HPDE6-E6E7 (cell line): ENCODE measurements around the gene URB1.
"Not testable (repeated sequence)": the region's sequence is repeated elsewhere in the genome, so short reads cannot be mapped to it uniquely, and the experiment has no call there.

Source experiments
- DNase-seq: peaks from one replicate; pipeline ENCODE4 v3.0.0; 2011; ENCODE audit warnings: missing footprints; ENCODE audit errors: extremely low spot score

URB1 gene, protein sequence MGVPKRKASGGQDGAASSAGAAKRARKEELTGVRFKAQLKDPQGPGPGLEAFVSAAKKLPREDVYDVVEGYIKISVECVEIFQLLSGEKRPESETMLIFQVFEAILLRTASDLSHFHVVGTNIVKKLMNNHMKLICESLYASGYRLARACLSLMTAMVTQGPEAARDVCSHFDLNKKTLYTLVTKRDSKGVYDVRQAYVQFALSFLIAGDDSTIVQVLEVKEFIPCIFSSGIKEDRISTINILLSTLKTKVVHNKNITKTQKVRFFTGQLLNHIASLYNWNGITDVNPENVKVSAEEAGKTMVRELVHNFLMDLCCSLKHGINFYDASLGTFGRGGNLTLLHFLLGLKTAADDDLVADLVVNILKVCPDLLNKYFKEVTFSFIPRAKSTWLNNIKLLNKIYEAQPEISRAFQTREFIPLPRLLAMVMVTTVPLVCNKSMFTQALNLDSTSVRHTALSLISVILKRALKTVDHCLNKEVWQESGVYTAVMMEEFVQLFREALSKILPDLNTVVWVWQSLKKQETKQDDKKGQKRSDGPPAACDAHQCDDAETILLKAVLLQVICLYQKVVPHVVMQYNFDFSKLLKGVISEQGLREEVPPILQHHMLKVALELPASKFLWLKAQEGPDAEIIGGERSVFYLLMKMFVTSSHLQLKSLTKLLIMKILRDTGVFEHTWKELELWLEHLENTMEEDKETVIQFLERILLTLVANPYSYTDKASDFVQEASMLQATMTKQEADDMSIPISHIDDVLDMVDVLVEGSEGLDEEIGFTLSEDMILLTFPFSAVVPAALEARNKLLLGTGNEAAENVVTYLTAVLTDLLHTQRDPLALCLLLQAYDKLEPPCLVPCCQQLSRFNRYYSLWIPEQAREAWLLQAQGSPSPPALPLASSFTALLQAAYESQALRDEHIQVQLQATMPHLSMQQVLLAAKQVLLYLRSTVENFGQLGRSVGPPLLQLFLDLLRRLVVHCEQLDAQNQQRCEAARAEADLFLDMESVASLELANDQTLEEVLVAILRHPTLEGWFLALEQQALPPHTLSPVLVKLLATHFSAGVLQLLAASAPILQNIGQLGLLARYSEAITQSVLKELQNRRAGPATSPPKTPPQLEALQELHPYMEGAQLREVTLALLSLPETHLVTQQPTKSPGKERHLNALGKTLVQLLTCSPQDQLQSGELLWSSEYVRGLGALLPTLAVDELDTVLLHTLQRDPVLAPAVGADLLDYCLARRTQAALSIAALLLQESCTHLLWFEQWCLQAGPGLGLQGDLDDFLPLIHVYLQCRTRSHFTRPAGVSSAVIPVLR (N-terminal part only)

DNA sequence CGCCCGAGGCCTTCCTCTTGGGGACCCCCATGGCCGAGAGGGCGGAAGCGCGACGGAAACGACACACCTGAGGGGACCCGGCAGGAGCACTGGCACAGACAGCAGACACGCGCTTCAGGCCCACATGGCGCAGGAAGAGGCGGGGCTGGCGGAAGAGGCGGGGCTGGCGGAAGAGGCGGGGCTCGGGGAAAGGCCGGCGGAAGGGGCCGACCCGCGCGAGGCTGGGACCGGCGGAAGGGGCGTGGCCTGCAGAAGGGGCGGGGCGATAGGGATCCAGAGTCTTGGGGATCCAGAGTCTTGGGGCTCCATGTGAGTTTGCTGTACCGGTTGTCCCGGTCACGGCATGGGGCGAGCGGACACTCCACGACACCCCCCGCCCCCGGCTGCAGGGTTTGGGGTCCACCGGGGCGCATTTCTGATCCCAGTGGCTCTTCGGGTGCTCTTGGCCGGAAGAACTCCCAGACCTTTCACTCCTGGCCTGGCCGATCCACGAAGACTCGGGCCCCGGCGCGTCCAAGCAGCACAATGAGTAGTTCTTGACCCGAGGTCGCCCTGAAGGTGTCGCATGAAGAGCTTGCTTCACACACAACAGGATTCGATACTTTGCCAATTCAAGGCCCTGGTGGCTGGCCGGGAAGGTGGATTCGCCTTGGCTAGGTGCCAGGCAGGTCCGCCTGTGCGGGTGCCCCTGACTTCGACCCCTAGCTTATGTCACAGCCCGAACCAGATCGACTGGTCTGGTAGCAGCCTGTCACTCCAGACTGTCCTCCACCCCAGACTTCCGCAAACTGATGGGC, at the start of gene URB1:
URB1 (minus strand) TSS at position 133 of the 797 bp plus-strand sequence; CDS start at position 31, 102 bp downstream.
- peak; percentile 67 for DNase-seq

DNA sequence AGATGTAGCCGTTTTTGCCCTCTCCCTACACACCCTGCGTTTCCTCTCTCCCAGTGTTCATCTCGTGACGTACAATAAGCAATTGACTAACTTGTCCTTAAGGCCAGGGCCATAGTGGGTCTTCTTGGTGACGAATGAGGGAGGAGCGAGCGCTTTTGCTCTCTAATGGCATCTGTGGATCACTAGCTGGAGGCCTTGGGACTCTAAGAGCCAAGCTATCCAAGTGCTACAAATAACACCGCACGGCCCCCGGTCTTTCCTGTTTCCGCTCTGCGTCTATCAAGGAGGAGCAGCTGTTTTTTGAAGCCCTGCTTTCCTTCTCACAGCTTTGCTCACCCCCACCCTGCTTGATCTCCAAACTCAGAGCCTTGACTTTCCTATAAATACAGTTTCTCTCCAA, 44.9 kb upstream of the URB1 start:
- no peak for DNase-seq

DNA sequence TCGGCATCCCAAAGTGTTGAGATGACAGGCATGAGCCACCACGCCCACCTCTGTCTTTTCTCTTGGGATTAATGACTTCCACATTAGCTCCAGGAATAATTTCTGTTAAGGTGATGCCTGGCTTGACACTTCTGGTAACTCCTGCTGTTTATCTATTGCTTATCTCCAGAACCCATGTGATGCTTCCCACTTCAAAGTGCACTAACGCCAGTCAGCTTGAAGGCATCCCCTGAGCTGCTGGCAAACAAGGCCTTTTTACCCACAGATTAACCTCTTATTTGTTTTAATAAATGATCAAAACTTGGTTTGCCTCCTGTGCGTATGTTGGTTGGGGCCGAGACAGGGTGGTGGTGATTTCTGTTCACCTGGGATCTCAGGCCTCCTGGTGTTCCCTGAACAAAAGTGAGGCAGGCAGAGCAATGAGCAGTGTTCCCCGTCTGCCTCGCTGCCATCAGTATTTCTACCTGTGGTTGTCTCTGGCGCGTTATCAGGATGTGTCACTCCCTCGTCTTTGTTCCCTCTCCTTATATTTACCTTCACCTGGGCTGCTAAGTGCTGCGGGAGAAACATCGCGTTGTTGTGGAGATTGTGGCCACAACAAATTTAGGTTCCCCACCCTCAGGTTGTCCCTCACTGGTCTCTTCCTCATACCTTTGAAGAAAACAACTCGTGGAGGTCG, 40.3 kb upstream of the URB1 start:
- DNase-seq: not testable (repeated sequence)

DNA sequence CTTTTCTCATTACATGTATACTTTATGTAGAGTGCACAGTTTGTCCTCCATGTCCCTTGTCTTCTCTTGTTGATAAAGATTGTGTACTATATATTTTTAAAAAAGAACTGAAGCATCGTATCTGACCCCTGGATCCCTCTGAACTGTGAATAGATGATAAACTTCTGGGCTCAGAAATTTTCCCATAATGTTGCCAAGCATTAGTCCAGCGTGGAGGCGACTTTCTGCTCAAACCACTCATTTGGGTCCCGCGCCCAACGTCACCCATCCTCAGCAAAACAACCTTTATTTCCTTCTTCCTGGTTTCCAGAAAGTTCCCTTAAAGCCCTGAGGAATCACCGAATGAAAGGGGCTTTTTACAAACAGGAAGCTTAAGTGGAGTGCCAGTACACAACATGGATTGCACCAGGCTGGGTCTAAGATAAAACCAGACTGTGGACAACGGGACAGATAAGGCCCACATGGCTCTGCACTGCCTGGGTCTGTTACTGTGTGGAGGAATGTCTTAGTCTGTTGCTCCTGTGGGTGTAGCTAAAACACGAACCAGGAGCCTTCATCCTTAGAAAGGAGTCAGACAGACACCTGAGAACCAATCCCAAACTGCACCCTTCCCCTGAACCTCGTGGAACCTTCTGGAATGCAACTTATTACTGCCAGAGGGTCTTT, 35.3 kb upstream of the URB1 start:
- DNase-seq: no peak

DNA sequence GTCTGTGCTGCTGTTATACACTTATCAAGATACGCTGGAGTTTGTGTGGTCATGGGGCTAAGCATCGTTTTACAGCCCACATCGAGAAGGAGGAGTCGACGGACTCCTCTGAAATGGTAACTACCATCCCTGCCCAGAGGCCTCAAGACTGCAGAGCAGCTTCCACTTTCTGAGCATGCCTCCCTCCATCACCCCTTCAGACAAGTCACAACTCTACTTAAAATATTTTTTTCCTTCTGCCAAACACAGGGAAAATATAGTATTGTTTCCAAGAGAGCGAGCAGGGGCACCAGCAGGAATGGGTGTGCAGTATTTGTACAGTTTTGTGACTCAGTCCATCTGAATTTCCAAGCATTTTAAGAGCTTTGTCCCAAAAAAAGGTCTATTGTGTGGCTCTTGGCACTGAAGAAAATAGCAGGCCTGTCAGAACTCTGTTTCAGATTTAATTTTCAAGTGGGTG, 33.8 kb upstream of the URB1 start:
- DNase-seq: no peak

DNA sequence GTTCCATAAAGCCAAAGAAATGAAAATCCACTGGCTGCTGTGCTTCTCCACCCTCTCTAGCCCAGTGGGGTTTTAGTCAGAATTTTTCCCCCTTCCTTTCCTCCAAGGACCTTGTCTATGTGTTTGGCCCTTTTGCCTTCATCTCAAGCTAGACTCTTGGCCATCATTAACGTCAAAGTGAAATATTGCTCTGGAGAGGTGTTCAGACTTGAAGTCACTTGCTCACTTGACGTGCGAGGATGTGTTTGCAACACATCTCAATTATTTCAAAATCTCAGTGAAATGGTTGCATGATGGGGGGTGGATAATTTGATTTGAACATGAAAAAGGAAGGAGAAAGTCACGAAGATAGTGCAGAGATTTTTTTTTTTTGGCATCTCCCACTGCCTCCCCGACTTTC, 33.3 kb upstream of the URB1 start:
- DNase-seq: no peak

DNA sequence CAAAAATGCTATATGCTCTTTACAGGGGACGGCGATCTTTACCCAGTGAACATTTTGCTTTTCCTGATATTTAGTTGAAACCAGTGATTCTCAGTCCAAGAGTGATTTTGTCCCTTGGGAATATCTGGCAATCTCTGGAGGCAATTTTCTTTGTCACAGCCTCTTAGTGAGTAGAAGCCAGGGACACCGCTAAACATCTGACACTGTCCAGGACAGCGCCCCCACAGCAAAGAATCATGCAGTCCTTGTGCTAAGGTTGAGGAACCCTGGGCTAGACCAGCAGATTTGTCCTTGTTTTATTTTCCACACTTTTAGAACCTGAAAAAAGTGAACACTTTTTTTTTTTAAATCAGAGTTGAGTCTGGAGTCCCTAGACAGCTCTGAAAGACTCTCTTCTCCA, 32.8 kb upstream of the URB1 start:
- no peak for DNase-seq

DNA sequence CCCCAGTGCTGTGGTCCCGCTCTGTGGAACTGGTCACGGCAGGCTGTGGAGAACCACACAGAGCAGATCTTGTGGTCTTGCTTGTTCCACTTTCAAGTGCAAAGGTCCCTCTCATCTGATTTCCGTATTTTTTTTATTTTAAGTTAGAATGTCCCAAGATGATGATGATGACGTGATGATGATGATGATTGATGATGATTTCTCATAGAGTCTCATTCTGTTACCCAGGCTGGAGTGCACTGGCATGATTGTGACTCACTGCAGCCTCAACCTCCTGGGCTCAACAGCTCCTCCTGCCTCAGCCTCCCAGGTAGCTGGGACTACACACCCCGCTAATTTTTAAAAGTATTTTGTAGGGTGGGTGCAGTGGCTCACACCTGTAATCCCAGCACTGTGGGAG, 31.9 kb upstream of the URB1 start:
- DNase-seq: no peak

DNA sequence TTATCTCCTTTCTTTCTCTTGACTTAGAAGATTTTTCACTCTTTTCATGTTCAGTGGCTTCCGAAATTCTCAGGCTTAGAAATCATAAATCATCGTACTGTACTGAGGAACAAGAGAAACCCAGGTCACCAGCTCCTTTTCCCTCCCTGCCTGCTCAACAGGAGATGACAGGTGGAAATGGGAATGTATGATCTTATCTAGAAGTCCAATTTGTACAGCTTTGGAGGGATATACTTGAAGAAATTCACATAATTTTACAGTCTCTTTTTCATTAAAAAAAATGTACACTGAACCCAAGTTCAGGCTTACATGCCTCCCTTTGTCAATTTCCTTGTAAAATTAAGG, 31.4 kb upstream of the URB1 start:
- no peak for DNase-seq

DNA sequence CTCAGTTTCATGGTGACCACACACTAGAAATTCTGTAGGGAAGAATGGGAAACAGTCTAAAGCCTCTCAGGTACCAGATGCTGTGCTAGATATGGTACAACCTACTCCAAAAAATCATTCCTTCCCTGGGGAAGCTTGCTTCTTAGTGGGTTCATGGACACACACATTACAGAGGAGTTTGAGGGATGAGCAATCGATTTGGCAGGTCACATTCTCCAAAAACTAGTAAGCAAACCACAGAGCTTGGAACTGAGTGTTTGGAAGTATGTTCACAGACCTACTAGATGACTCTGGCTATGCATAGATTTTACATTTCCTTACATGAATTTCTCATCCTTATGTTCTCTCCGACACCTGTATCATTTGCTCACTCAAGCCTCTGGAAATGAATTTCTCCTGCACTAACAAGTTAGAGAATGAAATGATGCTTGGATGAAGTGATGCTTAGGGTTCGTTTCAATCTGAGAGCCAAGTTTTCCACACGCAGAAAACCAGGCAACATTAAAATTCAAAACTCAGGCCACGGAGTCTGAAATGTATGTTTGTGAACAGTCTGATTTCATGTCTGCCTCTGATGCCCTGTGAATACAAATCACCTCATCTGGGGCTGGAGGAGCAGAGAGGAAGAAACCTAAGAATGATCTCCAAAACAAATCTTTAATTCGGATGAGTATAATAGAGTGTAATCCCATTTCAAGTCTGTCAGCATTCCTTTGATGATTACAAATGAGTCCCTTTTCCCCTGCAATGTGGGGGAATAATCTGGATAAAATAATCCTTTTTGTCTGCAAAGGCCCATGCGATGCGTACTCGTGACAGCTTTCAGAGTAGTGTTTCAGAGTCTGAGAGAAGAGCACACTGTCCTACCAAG, 30.7 kb upstream of the URB1 start:
- DNase-seq: no peak

DNA sequence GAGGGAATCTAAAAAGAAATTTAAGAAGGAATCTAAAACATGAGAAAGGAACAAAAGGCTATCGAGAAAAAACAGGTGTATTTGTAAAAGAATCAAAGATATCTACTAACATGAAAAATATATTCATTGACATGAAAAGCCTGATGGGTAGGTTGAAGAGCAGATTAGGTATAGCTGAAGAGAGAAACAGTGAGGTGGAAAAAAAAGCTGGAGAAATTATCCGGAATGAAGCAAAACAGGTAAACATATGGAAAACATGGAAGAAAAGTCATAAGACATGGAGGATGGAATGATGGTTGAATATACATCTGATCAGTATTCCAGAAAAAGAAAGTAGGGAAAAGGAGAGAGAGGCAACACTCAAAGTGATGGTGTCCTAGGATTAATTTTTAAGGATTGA, 29.3 kb upstream of the URB1 start:
- DNase-seq: no peak

DNA sequence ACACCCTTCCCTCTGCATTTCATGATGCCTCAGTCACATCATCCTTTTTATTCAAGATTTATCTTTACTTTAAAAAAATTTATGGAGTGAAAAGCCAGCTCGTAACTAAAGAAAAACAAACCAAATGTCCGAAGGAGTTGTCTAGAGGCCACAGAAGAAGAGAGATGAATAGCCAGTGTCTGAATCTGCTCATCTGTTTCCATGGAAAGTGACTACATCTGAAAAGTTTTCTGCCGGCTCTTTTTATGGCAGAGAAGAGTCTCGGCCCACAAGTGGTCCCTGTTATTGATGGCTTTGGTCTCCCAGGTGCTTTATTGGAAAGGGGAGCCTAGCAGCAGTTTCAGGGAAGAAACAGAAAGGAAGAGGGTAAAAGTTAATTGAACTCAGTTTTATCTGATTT, 25.3 kb upstream of the URB1 start:
- no peak for DNase-seq

DNA sequence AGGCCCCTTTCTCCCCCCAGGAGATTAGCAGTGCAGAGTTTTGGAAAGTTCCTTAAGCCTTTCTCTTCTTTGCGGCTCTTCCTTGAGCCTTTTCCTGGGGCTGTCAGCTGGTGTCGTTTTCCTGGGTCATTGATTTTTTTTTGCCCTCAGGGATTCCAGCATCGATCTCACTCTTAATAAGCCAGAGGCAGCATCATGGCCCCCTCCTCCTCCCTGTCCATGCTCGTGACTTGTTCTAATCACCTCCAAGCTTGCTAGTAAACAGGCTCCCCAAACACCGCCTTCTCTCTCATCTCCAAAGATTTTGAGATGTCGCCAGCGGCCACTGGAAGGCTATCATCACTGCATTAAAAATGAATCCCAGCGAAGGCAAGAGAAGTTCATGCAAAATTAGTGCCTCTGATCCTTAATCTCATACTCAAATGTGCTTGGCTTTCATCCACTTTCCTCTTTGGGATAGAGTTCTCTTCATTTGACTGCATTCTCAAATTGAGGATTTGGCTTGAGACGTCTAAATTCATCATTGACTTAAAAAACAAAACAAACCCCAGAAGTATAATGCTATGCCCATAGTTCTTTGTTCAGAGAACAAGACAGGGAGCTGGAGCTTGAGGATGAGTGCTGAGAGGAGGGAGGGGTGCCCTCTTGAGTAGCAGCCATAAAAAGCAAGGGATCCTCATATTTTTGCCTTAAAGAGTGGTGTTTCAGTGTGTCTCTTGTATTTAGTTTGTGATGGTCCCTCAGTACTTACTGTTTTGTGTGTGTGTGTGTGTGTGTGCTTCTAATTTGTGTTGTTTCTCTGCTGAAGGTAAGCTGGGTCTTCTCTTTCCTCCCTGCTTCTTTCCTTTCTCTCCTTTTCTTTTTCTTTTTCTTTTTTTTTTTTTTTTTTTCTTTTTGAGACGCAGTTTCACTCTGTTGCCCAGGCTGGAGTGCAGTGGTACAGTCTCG, 22.9 kb upstream of the URB1 start:
- DNase-seq: no peak

DNA sequence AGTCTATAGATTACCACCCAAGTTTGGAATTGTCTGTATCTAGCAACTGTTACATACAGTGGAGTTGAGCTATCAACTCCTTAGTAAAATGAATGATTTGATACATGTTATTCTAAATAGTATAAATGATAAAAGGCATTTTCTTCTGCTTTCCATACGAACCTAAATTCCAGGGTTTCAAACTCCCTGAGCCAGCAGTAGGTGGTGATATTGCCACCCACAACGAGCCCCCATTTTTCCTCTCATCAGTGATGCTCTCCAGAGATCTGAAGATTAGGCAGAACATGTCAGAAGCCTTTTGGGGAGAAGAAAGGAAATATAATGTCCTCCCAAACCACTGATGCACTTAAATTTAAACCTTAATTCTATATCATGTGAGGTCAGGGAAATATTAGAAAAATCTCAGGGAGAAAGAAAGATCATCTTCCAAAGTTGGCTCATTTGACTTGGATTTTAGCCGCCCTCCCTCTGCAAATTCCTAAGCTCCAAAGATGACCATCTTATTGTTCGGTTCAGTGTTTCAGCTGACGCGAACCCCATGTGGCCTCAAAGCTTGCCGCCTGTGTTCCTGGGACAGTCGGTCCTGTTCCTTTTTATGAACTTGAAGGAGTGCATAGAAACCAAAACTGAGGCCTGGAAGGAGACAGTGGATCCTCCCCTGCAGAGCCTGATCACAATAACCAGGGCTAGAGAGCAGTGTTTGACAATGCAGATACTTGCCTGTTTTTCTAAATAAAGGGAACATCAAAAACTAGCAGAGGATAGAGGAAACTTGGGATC, 22.0 kb upstream of the URB1 start:
- DNase-seq: no peak

DNA sequence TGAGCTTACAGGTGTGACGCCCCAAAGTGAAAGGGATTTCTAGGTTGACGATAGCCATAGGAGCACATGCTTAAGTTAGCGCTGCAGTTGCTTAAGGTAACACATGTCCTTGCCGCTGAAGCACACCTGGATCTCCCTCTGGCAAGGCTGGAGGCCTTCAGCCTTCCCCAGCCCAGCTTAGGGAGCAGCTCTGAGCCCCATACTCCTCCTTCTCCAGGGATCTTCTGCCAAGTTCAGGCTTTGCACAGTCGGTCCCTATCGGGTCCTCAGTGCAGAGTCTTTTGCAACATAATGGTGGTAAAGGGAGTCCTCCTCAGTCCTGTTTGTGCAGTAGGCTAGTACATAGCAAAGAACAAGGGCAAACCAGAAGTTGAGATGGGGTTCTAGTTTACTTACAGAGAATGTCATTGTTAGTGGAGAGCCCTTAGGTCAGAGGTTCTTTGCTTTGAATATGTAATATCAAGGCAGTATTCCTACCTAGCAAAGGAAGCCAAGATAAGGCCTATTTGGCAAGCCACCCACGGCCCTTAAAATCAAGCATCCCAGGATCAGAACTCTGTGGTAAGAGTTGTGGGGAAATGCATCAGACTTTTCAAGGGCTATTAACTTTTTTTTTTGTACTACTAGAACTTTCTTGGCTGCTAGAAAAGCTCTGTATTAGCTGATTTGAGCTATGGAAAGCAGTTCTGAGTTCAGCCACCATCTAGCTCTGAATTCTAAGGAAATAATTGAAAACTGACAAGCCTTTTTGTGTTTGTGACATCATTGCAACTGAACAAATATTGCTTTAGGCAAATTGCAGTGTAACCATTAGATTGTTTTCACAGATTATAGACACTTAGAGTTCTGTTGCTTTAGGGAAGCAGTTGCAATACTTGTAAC, 21.1 kb upstream of the URB1 start:
- no peak for DNase-seq

DNA sequence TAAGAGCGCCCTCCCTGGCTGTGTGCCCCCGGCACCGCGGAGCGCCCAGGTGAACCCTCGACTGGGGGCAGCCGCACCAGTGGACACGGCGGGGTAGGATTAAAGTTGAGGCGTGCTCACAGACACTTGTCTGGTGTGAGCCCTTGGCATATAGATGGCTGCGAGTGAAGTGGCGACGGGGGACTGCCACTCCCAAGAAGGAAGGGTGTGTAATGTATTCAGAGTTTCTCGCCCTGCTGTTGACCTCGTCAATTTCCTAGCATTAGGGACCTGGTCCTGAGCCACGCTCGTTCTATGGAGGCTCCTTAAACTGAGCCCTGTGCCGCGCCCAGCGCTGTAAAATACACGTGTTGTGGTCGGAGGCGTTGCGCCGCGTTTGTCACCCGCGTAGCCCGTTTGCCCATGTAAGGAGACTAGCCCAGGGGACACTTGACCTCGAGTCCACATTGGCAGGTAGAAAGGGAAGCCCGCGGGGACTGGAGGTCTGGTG, 20.2 kb upstream of the URB1 start:
- DNase-seq: no peak
